GM19099 (cell line): ENCODE results near the gene CES3.

Source experiments
- POLR2A ChIP-seq: IDR thresholded peaks from 3 replicates; pipeline ENCODE4 v1.6.1; 2011; ENCODE audit warnings: low read depth; ENCODE audit not compliant: insufficient read length; ENCODE audit errors: extremely low read depth

CES3 gene

DNA sequence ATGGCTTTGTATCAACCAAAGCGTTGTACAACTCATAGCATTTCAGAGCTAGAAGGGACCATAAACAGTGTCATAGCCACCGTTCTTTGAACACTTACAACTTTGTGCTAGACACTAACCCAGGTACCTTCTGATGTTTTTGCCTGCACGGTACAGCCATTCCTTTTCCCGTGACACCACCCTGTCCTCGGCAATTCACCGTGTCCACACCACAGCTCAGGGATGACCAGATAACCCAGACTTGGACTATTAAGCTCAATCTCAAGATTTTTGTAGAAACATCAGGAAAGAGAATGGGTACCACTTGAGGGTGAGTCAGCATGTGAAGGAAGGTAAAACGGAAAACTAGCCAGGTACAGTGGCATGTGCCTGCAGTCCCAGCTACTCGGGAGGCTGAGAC, 58.1 kb downstream of the CES3 start:
- no peak for TF ChIP-seq POLR2A

GRCh38 chr16:67021321-67021720, 60.3 kb downstream of the CES3 start:
- no peak for TF ChIP-seq POLR2A

GRCh38 chr16:67022531-67023214, 61.6 kb downstream of the CES3 start:
- TF ChIP-seq POLR2A: no peak

DNA sequence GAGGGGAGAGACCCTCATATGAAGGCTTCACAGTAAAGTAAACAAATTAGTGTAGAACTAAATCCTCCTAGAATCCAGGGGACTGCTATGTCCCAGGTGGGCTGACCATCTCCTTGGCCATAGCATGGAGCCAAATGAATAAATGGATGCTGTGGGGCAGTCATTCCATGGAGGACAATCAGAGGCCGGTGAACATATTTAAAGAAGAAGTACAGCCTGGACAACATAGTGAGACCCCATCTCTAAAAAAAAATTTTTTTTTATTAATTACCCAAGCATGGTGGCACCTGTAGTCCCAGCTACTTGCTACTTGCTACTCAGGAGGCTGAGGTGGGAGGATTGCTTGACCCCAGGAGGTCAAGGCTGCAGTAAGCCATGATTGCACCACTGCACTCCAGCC, 62.6 kb downstream of the CES3 start:
- TF ChIP-seq POLR2A: no peak
